ENCODE measurements around the gene TAF11L13.

DNA sequence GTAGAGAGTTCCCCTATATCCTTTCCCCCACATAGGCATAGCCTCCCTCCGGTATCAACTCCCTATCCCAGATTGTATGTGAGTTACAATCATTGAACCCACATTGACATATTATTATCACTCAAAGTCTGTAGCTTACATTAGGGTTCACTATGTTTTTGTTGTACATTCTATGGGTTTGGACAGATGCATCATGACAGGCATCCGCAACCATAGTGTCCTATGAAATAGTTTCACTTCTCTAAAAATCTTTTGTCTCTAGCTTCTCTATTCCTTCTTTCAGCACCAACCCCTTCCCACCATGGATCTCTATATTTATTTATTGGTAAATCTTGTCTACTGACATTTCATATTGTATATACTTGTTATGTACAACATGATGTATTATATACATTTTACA, 33.9 kb downstream of the TAF11L13 start:
- TF ChIP-seq PAX5 (IDR thresholded peaks at IDR 0.05; ENCODE audit: insufficient read depth, low read length, severe bottlenecking) (no peak), POLR2A (IDR thresholded peaks at IDR 0.05; ENCODE audit: low read depth, low read length) (no peak), POLR2AphosphoS5 (IDR thresholded peaks at IDR 0.05; ENCODE audit: low read depth, low read length) (no peak), TAF1 (IDR thresholded peaks at IDR 0.05; ENCODE audit: low read depth, low read length) (no peak), SPI1 (IDR thresholded peaks at IDR 0.05; ENCODE audit: low read depth, low read length) (peak; percentile 69)

All from GM12891 (cell line).